Activated gamma-delta T cell (primary cell): ENCODE results near the gene RFTN1.

Experiments used
- DNase-seq: peaks from one replicate; lab custom pipeline; 2025; lab: John Stamatoyannopoulos, UW

RFTN1 gene

GRCh38 chr3:16467393-16467792, 46.1 kb downstream of the RFTN1 start:
- no peak for DNase-seq

GRCh38 chr3:16466822-16467221, 46.7 kb downstream of the RFTN1 start:
- no peak for DNase-seq

DNA sequence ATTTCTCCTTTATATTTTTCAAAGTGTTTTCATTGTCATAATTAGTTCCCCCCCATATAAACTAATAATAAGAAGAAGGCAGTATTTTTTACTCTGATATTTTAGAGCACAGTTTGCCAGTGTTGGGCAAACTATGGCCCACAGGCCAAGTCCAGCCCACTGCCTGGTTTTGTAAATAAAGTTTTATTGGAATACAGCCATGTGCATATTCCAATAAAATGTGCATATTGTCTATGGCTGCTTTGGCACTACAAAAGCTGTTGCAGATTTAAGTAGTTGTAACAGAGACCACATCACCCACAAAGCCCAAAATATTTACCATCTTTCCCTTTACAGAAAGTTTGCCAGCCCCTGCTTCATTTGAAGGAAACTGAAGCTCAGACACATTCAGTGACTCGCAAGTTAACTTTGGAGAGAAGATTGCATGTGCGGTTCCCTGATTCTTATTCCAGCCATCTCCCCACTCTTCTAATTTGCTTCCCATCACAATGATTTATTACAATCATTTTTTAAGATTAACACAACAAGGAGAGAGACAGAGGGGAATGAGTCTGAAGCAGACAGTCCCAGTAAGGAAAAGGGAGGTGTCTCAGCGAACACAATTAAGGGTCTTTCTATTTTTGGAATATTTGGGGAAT, 48.9 kb downstream of the RFTN1 start:
- DNase-seq = no peak

DNA sequence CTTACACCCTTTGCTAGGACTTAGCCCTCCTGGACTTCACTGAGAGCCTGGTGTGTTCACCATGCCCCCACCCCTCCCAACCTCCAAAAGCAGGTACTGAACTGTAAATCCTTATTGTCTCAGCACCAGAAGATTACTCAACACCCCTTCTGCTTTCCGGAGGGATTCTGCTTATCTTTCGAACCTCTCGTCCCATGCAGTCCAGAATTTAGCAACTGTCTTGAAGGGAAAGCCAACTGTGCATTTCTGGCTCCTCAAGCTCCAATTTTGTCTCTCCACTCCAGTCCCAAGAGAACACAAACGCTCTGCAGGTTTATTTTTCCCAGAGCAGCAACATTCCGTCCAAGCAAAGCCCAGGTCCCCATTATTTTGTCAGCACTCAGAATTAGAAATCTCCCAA, 49.6 kb downstream of the RFTN1 start:
- DNase-seq = no peak

- DNase-seq = no peak
These were observed 50.4 kb downstream of the RFTN1 start for GRCh38 chr3:16463119-16463518.

DNA sequence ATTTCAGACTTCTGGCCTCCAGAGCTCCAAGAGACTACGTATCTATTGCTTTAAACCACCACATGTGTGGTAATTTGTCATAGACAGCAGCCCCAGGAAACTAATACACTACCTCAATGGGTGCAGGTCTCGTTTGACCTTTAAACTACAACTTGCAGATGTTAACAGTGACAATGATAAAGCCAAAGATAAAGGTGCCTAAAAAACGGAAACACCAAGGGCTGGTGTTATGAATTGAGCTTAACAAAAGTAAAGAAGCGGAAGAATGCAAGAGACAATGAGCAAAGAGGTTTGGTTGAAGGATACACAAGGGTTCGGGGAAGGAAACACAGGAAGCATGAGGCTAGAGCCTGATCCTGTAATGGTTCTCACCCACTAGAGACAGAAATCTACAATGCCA, 50.8 kb downstream of the RFTN1 start:
- no peak for DNase-seq

DNA sequence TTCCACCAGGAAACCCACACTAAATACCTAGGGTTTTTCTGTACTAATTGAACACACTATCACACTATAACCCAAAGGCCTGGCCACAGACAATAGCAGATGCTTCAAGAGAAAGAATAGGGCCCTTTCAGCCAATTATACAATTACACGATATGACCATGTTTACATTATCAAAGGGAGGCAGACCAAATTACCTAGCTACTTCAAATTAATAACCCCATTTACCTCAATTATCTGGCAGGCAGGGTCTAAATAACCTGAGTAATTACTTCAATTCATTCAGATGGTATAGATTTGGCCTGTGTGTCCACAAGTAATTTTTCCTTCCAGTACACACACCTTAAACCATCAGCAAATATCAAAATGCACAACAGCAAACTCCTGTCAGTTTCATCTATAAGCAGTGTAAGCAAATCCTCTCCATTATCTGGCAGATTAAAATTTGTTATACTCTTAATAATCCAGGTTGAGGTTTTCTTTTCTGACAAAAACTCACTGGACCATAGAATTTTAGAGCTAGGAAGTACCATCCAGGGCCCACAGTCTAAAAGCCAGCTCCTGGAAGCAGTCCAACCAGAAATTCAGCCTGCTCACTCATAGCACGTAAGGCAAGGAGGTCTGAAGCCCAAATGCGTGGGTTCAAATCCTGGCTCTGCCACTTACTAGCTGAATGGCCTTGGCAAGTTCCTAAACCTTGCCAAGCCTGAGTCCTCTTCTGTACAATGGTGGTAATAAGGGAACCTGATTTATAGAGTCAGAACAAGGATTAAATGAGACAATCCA, 51.8 kb downstream of the RFTN1 start:
- DNase-seq = no peak

DNA sequence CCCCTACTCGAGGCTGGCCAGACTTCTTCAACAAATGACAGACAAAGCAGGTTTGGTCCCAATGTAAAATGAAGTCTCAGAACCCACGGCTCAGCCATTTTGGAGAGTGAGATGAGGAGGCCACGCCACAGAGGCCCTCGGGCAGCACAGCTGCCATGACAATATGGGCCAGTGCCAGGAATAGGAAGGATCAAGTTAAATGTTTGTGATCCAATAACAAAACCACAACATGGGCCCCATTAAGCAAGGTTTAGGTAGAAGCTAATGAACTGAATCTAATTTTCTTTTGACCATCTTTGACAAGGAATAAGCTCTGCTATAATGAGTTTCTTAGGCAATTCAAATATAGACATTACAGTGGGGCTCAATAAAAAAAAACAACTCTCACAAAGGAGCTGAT, 52.6 kb downstream of the RFTN1 start:
- DNase-seq = no peak

GRCh38 chr3:16460273-16460672, 53.2 kb downstream of the RFTN1 start:
- DNase-seq = no peak

DNA sequence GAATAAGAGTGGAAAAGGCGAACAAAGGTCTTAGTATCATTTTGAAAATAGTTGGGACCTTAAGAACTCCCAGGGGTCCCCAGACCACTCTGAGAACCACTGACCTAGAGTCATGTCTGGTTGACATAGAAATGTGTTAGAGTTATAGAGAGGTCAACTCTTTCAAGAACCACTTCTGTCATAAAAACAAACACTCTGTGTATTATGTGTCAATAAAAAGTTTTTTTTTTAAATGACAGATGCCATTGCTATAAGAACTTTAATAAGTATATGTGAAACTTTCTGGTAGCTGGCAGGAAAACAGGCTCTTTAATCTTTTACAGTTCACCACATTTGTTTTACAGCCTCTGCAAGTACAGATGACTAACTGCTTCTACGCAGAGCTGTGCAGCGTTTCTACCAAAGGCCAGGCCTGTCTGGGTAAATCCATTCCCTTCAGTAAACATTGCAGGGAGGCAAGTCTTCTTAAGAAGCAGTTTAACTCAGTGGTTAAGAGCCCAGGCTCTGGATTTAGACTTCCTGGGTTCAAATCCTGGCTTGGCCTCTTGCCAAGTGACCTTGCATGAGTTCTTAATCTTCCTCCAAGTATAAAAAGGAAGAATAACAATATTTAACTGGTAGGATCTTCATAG, 56.6 kb downstream of the RFTN1 start:
- no peak for DNase-seq

DNA sequence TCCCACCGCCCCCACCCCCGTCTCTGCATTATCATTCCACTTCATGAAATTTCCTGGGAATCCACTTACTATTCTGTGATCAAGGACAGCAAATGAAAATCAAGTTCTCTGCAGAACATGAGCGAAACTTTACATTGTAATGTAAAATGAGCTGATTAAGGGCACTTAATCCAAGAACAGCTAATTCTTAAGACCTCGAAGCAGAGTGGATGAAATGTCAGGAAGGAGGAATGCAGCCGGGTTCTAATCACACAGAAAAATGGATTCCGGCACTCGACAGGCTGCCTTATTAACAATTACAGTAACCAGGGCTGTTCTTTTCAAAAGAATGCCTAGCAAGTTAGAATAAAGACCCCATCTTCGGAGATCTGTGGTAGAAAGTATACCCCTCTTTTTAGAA, 57.5 kb downstream of the RFTN1 start:
- DNase-seq = no peak

DNA sequence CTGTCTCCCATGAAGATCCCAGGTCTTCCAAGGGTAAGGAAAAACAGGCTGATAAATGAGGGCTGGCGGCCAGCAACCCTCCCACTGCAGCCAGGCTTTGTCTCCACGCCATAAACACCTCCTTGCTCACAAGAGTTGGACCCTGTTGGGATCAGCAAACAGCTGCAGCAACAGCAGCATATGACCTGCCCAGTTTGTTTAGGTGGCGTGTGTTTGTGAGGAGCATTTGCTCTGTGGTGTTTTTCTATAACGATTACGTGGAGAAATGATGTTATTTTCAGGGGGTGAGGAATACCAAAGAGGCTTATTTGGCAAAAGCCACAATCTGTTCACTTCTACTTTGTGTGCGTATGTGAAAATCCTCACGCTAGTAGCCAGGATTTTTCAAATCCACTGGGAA, 58.5 kb downstream of the RFTN1 start:
- DNase-seq = no peak

DNA sequence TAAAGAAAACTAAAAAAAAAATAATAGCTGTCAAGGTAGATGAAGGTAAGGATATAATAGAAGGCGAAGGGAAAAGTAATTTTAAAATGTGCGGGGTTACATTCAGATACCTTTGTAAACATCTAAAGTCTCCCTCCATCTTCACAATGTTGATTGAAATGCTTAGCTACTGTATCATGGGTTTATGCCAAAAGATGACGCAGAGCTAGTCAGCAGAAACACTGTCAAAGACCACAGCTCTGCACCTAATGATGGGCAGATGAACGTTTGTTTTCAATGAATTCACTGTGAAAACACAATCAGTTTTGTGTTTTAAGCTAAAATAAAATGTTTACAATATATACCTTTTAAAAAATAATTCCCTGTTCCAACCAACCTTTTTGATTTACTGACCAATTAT, 61.2 kb downstream of the RFTN1 start:
- DNase-seq = no peak

DNA sequence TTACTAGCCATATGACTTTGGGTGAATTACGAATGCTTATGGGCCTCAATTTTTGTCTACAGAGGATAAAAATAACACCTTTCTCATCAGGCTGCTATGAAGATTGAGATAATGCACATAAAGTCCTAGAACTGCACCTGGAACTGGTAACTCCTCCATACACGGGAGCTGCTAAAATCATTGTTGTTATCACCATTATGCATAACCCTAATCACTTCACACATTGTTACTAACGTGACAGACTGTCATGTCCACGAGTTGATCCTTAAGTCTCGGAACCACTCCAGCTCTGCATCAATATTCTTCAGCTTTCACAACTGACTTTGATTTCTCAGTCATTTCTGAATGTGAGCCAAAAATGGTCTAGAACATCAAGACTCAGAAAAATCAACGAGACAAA, 64.1 kb downstream of the RFTN1 start:
- no peak for DNase-seq

DNA sequence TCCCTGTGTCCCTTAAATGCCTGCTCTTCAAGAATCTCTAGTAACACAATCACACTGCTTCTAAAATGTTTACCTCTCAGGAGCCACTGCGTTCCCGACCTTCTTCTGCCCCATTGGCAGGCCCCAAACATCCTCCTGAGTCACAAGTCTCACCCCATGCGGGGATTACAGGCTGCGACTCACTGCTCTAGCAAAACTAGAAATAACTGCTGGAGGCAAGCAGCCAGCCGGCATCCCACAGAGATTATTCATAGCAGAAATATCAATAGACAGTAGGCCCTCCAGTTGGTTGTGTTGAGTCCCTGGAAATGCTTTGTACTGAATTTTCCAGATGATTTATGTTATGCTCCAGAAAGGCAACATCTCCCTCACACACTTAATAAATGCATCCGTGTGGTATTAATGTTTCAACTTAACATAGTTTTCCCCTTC, 64.8 kb downstream of the RFTN1 start:
- no peak for DNase-seq

DNA sequence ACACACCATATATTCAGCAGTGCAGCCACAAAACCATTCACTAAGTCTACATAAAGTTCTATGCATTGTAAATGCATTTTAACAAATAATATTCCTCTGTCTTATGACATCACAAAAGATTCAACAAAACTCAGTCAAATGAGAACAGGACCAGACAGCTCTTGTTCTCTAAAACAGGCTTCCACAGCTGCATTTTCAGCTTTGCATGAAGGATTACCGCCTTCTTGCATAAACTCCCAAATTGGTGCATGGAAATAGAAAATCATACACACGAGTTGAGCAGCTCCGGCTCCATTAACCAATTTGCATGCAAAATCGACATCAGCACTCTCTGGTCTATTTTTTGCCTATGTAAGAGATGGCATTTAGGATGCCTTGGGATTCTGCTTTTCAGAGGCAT, 66.4 kb downstream of the RFTN1 start:
- DNase-seq = no peak

DNA sequence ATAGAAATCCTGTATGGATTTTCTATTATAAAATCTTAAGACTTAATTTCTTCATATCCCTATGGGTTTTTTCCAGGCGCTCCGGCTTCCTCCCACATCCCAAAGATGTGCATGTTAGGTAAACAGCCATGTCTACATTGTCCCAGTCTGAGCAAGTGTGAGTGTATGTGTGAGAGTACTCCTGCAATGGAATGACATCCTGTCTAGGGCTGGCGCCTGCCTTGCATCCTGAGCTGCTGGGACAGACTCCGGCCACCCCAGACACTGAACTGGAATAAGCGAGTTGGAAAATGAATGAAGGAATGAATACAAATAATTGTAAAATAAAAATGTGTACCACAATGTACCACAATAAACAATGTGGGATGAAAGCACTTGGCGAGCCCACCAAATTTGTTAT, 69.2 kb downstream of the RFTN1 start:
- DNase-seq = no peak

DNA sequence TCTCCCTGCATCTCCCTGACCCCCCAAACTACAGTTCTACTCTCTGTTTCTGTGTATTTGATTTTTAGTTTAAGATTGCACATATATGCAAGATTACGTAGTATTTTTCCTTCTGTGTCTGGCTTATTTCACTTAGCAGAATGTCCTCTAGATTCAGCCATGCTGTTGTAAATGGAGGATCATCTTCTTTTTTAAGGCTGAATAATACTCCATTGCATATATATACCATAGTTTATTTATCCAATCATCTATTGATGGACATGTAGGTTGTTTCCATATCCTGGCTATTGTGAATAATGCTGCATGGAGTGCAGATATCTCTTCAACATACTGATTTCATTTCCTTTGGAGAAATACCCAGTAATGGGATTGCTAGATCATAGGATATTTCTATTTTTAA, 70.8 kb downstream of the RFTN1 start:
- DNase-seq = no peak

DNA sequence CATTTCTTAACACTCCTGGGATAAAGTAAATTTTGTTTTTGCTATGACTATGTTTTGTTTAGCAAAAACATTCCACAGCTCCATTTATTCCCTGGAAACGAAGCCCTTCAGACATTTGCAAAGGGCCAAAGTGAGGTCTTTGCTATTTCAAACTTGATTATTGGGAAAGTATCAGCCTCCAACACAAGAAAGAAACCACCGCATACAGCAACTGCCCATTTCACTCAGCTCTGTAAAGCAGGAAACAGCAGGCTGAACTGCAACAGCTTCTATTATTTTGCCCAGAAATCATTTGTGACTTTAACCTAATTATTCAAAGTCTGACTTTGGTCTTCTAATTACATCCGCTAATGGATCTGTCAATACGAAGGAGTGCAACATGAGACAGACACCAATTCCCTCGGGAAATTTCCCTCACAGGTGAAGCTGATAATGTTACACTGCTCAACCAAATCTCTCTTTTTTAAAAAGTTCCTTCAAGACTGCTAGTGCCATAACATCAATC, 72.1 kb downstream of the RFTN1 start:
- DNase-seq = no peak

DNA sequence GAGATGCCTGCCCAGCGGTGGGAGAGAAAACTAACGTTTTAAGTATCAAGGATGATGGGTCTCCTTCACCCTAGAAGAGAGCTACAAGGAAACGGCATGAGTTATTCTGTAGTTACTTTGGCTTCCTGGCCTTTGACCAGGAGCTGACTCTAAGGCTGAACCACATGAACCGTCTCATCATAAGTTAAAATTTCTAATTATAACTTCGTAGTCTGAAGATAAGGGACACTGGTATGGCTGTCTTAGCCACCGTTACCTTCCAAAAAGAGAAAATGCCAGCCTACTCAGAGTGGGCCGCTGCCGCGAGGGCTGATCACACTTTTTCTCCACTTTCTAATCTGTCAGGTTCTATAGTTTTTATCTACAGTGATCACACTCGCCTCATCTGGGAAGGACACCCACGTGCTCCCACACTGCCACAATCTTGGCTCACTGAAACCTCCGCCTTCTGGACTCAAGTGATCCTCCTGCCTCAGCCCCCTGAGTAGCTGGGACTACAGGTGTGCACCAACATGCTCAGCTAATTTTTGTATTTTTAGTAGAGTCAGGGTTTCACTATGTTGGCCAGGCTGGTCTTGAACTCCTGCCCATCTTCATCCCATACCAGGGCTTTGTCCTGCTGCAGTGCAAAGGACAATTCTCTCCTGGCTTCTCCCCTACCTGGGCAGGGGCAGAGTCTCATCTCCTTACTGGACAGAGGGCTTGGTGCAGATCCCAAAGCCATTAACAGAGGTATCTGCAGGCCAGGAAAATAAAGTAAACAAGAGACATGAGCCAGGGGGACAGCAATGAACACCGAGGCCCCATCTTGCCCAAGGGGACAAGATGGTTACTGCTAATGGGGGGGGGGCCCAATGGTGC, 73.4 kb downstream of the RFTN1 start:
- no peak for DNase-seq

GRCh38 chr3:16439163-16439847, 74.2 kb downstream of the RFTN1 start:
- DNase-seq = no peak

GRCh38 chr3:16437640-16438039, 75.9 kb downstream of the RFTN1 start:
- no peak for DNase-seq
